ENCODE data around the gene ART4. TPM values are rescaled to one million over a fixed set of nuclear protein-coding genes. Genes with fewer than 3 reads are reported as not detected.

Gene ART4
- total and polyA plus RNA-seq, 11 donors: 0.44 to 5.9 (median 2.2) TPM

GRCh38 chr12:14824012-14824634 lies 19.2 kb downstream of the ART4 start:
- Histone ChIP-seq H3K4me3 (no peak overlapping the region), H3K36me3 (no peaks in the 10 kb centered on the region), H3K4me1 (peaks cover 0 to 15% (median 0%) of the 10 kb centered on the region in 12 donors), H3K27me3 (no peaks in the 10 kb centered on the region), H3K27ac (no peak overlapping the region), H3K9me3 (no peaks in the 10 kb centered on the region)
- DNase-seq: no peak
- no peak for TF ChIP-seq POLR2A (IDR thresholded peaks at IDR 0.05)
- no peak for TF ChIP-seq CTCF (IDR thresholded peaks at IDR 0.05)
- intact Hi-C loops (cut with DNase I): no loop called here
- ATAC-seq: no peak
- WGBS, 4 donors: 91 to 99% (median 95%) methylated on average over 1 of the region's 1 CpG

GRCh38 chr12:14814014-14814413 lies 29.3 kb downstream of the ART4 start, which contains the start of gene SMCO3:
SMCO3 (minus strand) TSS chr12:14814182; CDS start chr12:14806680, 7,502 bp downstream.
- peaks cover 0 to 10% (median 0%) of the 10 kb centered on the region in 12 donors for H3K4me1 ChIP-seq
- ATAC-seq: no peak
- intact Hi-C loops (cut with DNase I): no loop called here
- no peaks in the 10 kb centered on the region for H3K9me3 ChIP-seq
- no peak for TF ChIP-seq CTCF (IDR thresholded peaks at IDR 0.05)
- no peak for TF ChIP-seq POLR2A (IDR thresholded peaks at IDR 0.05)
- WGBS, 4 donors: 79 to 84% (median 81%) methylated on average over 3 of the region's 3 CpGs
- H3K27me3 ChIP-seq: no peaks in the 10 kb centered on the region
- no peaks in the 10 kb centered on the region for H3K36me3 ChIP-seq
- DNase-seq: no peak
- no peak within 1 kb of the TSS for H3K4me3 ChIP-seq
- H3K27ac ChIP-seq: no peak within 1 kb of the TSS

GRCh38 chr12:14811486-14811885 lies 31.8 kb downstream of the ART4 start:
- Histone ChIP-seq H3K27ac (no peak overlapping the region), H3K4me3 (no peak overlapping the region), H3K27me3 (no peaks in the 10 kb centered on the region), H3K9me3 (no peaks in the 10 kb centered on the region), H3K36me3 (no peaks in the 10 kb centered on the region), H3K4me1 (peaks cover 0 to 10% (median 0%) of the 10 kb centered on the region in 12 donors)
- TF ChIP-seq POLR2A (IDR thresholded peaks at IDR 0.05): no peak
- WGBS, 4 donors: 91 to 96% (median 95%) methylated on average over 2 of the region's 2 CpGs
- ATAC-seq (no peak), DNase-seq (no peak)
- intact Hi-C loops (cut with DNase I): no loop called here

GRCh38 chr12:14810953-14811483 lies 32.3 kb downstream of the ART4 start:
- intact Hi-C loops (cut with DNase I): no loop called here
- TF ChIP-seq CTCF (IDR thresholded peaks at IDR 0.05) (peak; percentile 13 to 52 (median 34)), POLR2A (IDR thresholded peaks at IDR 0.05) (no peak)
- no peaks in the 10 kb centered on the region for H3K9me3 ChIP-seq
- no peak overlapping the region for H3K4me3 ChIP-seq
- H3K4me1 ChIP-seq: peaks cover 0 to 10% (median 0%) of the 10 kb centered on the region in 12 donors
- peak in 2 of 4 donors; percentile 32 to 58 for ATAC-seq
- H3K36me3 ChIP-seq: no peaks in the 10 kb centered on the region
- H3K27ac ChIP-seq: no peak overlapping the region
- no peaks in the 10 kb centered on the region for H3K27me3 ChIP-seq
- WGBS, 4 donors: 94 to 100% (median 97%) methylated on average over 1 of the region's 1 CpG
- no peak for DNase-seq

Measured in heart left ventricle (tissue), 16 donors.